NCI-H446 treated with DMSO at 0.1 percent for 48 hours (cell line): ENCODE data around the gene ZNF521.

ENCODE experiments used
- DNase-seq: peaks from one replicate; lab custom pipeline; 2025; lab: John Stamatoyannopoulos, UW

The ZNF521 gene

GRCh38 chr18:25075783-25076182 lies 276.2 kb downstream of the ZNF521 start:
- DNase-seq = no peak

GRCh38 chr18:25075331-25075730 lies 276.6 kb downstream of the ZNF521 start:
- DNase-seq = no peak

- DNase-seq = no peak
These were observed 277.0 kb downstream of the ZNF521 start for GRCh38 chr18:25074925-25075324.

- DNase-seq = no peak
These were observed 279.8 kb downstream of the ZNF521 start for GRCh38 chr18:25072205-25072604.

- no peak for DNase-seq
These were observed 284.5 kb downstream of the ZNF521 start for GRCh38 chr18:25067275-25068025.

GRCh38 chr18:25066516-25066915 lies 285.4 kb downstream of the ZNF521 start:
- no peak for DNase-seq

GRCh38 chr18:25062720-25063119 lies 289.2 kb downstream of the ZNF521 start:
- no peak for DNase-seq

- no peak for DNase-seq
These were observed 290.6 kb downstream of the ZNF521 start for GRCh38 chr18:25061395-25061794.

- DNase-seq = no peak
These were observed 293.4 kb downstream of the ZNF521 start for GRCh38 chr18:25058521-25058920.

- DNase-seq = peak; percentile 71
These were observed 294.4 kb downstream of the ZNF521 start for GRCh38 chr18:25057491-25058050.

- DNase-seq = peak; percentile 84
These were observed 295.5 kb downstream of the ZNF521 start for GRCh38 chr18:25056429-25056828.

- DNase-seq = no peak
These were observed 296.9 kb downstream of the ZNF521 start for GRCh38 chr18:25055076-25055475.

GRCh38 chr18:25053466-25053865 lies 298.5 kb downstream of the ZNF521 start:
- no peak for DNase-seq

GRCh38 chr18:25052511-25052921 lies 299.4 kb downstream of the ZNF521 start:
- DNase-seq = no peak

- no peak for DNase-seq
These were observed 301.4 kb downstream of the ZNF521 start for GRCh38 chr18:25050605-25051004.

GRCh38 chr18:25047983-25048382 lies 304.0 kb downstream of the ZNF521 start:
- DNase-seq = no peak

GRCh38 chr18:25047421-25047820 lies 304.5 kb downstream of the ZNF521 start:
- DNase-seq = no peak

GRCh38 chr18:25044694-25045093 lies 307.3 kb downstream of the ZNF521 start:
- DNase-seq = no peak

GRCh38 chr18:25043104-25043503 lies 308.9 kb downstream of the ZNF521 start:
- no peak for DNase-seq

GRCh38 chr18:25042641-25043051 lies 309.3 kb downstream of the ZNF521 start:
- no peak for DNase-seq

- DNase-seq = no peak
These were observed 312.2 kb downstream of the ZNF521 start for GRCh38 chr18:25039781-25040180.

GRCh38 chr18:25038261-25038660 lies 313.7 kb downstream of the ZNF521 start:
- no peak for DNase-seq

- no peak for DNase-seq
These were observed 318.1 kb downstream of the ZNF521 start for GRCh38 chr18:25033747-25034471.
